Left renal pelvis (tissue), 4 donors: ENCODE measurements around the gene NEGR1. TPM values are rescaled to one million over a fixed set of nuclear protein-coding genes. Genes with fewer than 3 reads are reported as not detected.

Experiments
- DNase-seq, 4 donors: peaks; one replicate each; pipeline ENCODE4 v3.0.0-alpha.2; 2013; ENCODE audit warnings: low read depth in 4 of 4, low spot score in 3 of 4
- polyA plus RNA-seq, 4 donors: library from polyadenylated mRNA; unstranded; fragments of 120-200 nt; gene quantifications; one replicate each; pipeline ENCODE4 v1.2.1, GENCODE V29; 2013; ENCODE audit not compliant: insufficient read length in 4 of 4

NEGR1 gene
- polyA plus RNA-seq, 4 donors: 2.9 to 12.6 (median 5.7) TPM

- peak in 2 of 4 donors; percentile 2 to 3 for DNase-seq
Measured at GRCh38 chr1:71521655-71522264, 760.6 kb downstream of the NEGR1 start.

GRCh38 chr1:71511505-71511904 lies 770.8 kb downstream of the NEGR1 start:
- no peak for DNase-seq

GRCh38 chr1:71510725-71511124 lies 771.6 kb downstream of the NEGR1 start:
- DNase-seq: no peak

- no peak for DNase-seq
Measured at GRCh38 chr1:71509051-71509595, 773.2 kb downstream of the NEGR1 start.

- DNase-seq: no peak
Measured at GRCh38 chr1:71502006-71502405, 780.3 kb downstream of the NEGR1 start.

GRCh38 chr1:71498542-71498941 lies 783.8 kb downstream of the NEGR1 start:
- no peak for DNase-seq

- DNase-seq: no peak
Measured at GRCh38 chr1:71494163-71494562, 788.2 kb downstream of the NEGR1 start.

- DNase-seq: no peak
Measured at GRCh38 chr1:71492298-71493041, 789.9 kb downstream of the NEGR1 start.

- no peak for DNase-seq
Measured at GRCh38 chr1:71490432-71490831, 791.9 kb downstream of the NEGR1 start.

- DNase-seq: no peak
Measured at GRCh38 chr1:71488555-71489252, 793.6 kb downstream of the NEGR1 start.

GRCh38 chr1:71473331-71473730 lies 809.0 kb downstream of the NEGR1 start:
- no peak for DNase-seq

- DNase-seq: no peak
Measured at GRCh38 chr1:71465093-71465492, 817.2 kb downstream of the NEGR1 start.

- no peak for DNase-seq
Measured at GRCh38 chr1:71464016-71464415, 818.3 kb downstream of the NEGR1 start.

GRCh38 chr1:71463144-71463543 lies 819.2 kb downstream of the NEGR1 start:
- DNase-seq: no peak

- DNase-seq: no peak
Measured at GRCh38 chr1:71462247-71462646, 820.1 kb downstream of the NEGR1 start.

- no peak for DNase-seq
Measured at GRCh38 chr1:71461416-71461815, 820.9 kb downstream of the NEGR1 start.

GRCh38 chr1:71448444-71448843 lies 833.9 kb downstream of the NEGR1 start:
- DNase-seq: no peak

- no peak for DNase-seq
Measured at GRCh38 chr1:71438626-71439025, 843.7 kb downstream of the NEGR1 start.

- no peak for DNase-seq
Measured at GRCh38 chr1:71435951-71436350, 846.4 kb downstream of the NEGR1 start.

- DNase-seq: no peak
Measured at GRCh38 chr1:71434240-71434639, 848.1 kb downstream of the NEGR1 start.

- no peak for DNase-seq
Measured at GRCh38 chr1:71428029-71428428, 854.3 kb downstream of the NEGR1 start.
